Left lung (tissue), 10 donors: ENCODE results near the gene IGSF9. TPM values are rescaled to one million over a fixed set of nuclear protein-coding genes. Genes with fewer than 3 reads are reported as not detected.
A peak's percentile ranks its signal among the peaks of the same experiment; 100 is the strongest.

ENCODE experiments used
- ATAC-seq: fragments of 200-7000 bp; cut with Tn5 transposase; one replicate; pipeline ENCODE4 v1.9.1; 2020; ENCODE audit warnings: moderate library complexity
- DNase-seq, 4 donors: peaks; one replicate each; pipeline ENCODE4 v3.0.0-alpha.2; 2013 to 2020
- H3K27ac ChIP-seq, 2 donors: fragments of 200-600 bp; sonication (generic) in 1 of 2; one replicate each; pipeline versions ENCODE4 v1.5.0 to v1.8.0; 2020 to 2021
- H3K27me3 ChIP-seq, 2 donors: fragments of 200-600 bp; sonication (generic) in 1 of 2; one replicate each; pipeline versions ENCODE4 v1.5.0 to v1.8.0; 2020 to 2021
- H3K36me3 ChIP-seq, 2 donors: fragments of 200-600 bp; sonication (generic) in 1 of 2; one replicate each; pipeline versions ENCODE4 v1.5.0 to v1.8.0; 2020 to 2021
- H3K4me1 ChIP-seq, 2 donors: fragments of 200-600 bp; one replicate each; pipeline ENCODE4 v1.8.0; 2021
- H3K4me3 ChIP-seq, 2 donors: fragments of 200-600 bp; sonication (generic) in 1 of 2; one replicate each; pipeline versions ENCODE4 v1.5.0 to v1.8.0; 2020 to 2021; ENCODE audit warnings: mild to moderate bottlenecking in 1 of 2
- H3K9me3 ChIP-seq, 2 donors: fragments of 200-600 bp; sonication (generic) in 1 of 2; one replicate each; pipeline versions ENCODE4 v1.5.0 to v1.8.0; 2020 to 2021
- CTCF ChIP-seq, 2 donors: fragments of 200-600 bp; sonication (generic) in 1 of 2; IDR thresholded peaks; one replicate each; pipeline versions ENCODE4 v1.5.0 to v1.8.0; 2021; ENCODE audit warnings: antibody characterized with exemption in 2 of 2
- intact Hi-C, 2 donors: fragments of 100-400 bp; cut with DNase I; formaldehyde crosslinking; loops; one replicate each; pipeline versions ENCODE4 v1.11.2 to v1.14.2; 2022
- polyA plus RNA-seq, 6 donors: library from polyadenylated mRNA; unstranded; fragments of 120-200 nt; gene quantifications; one replicate each; pipeline ENCODE4 v1.2.1, GENCODE V29; 2013; ENCODE audit not compliant: insufficient read length in 6 of 6
- total RNA-seq, 2 donors: library from RNA; stranded (reverse); fragmentation: NEBNext Ultra II Directional; extraction: Animal tissue kit (Norgen Biotek cat#: 25700); gene quantifications; one replicate each; pipeline ENCODE4 v1.2.1, GENCODE V29; 2021
- donor health status: DM: no; HTN: yes; CAD: no.
- donor health status: DM: no; HTN: no; CAD: no.

The IGSF9 gene
- total and polyA plus RNA-seq, 8 donors, result 2.8 to 16.9 (median 13.6) TPM

GRCh38 chr1:159932296-159933285 lies 12.8 kb downstream of the IGSF9 start:
- peak in 1 of 4 donors; percentile 74 for DNase-seq
- peaks cover 11 to 20% of the 10 kb centered on the region in 2 donors for H3K4me1 ChIP-seq
- H3K9me3 ChIP-seq, result no peaks in the 10 kb centered on the region
- H3K27ac ChIP-seq, result no peak overlapping the region
- no peak for TF ChIP-seq CTCF (IDR thresholded peaks at IDR 0.05)
- no peaks in the 10 kb centered on the region for H3K36me3 ChIP-seq
- intact Hi-C loops, result no loop called here
- H3K27me3 ChIP-seq, result no peaks in the 10 kb centered on the region
- no peak overlapping the region for H3K4me3 ChIP-seq
- ATAC-seq, result no peak

GRCh38 chr1:159931795-159932173 lies 13.6 kb downstream of the IGSF9 start:
- intact Hi-C loops, result no loop called here
- Histone ChIP-seq H3K4me1 (peaks cover 5 to 12% of the 10 kb centered on the region in 2 donors), H3K36me3 (no peaks in the 10 kb centered on the region), H3K27me3 (no peaks in the 10 kb centered on the region), H3K9me3 (no peaks in the 10 kb centered on the region), H3K27ac (no peak overlapping the region), H3K4me3 (no peak overlapping the region)
- no peak for ATAC-seq
- DNase-seq, result no peak
- no peak for TF ChIP-seq CTCF (IDR thresholded peaks at IDR 0.05)

- intact Hi-C loops, result no loop called here
- DNase-seq (no peak), ATAC-seq (no peak)
- no peaks in the 10 kb centered on the region for H3K36me3 ChIP-seq
- peaks cover under 1 to 10% of the 10 kb centered on the region in 2 donors for H3K4me1 ChIP-seq
- no peaks in the 10 kb centered on the region for H3K27me3 ChIP-seq
- no peak overlapping the region for H3K27ac ChIP-seq
- no peaks in the 10 kb centered on the region for H3K9me3 ChIP-seq
- no peak for TF ChIP-seq CTCF (IDR thresholded peaks at IDR 0.05)
- no peak overlapping the region for H3K4me3 ChIP-seq
Measured at GRCh38 chr1:159931101-159931794, 14.2 kb downstream of the IGSF9 start.

- TF ChIP-seq CTCF (IDR thresholded peaks at IDR 0.05), result no peak
- no peaks in the 10 kb centered on the region for H3K36me3 ChIP-seq
Measured at GRCh38 chr1:159930634-159931033, 14.8 kb downstream of the IGSF9 start.

GRCh38 chr1:159930216-159930615 lies 15.2 kb downstream of the IGSF9 start:
- no peak overlapping the region for H3K4me3 ChIP-seq
- H3K4me1 ChIP-seq, result peaks cover 0 to 9% of the 10 kb centered on the region in 2 donors
- H3K27ac ChIP-seq, result no peak overlapping the region
- H3K36me3 ChIP-seq, result no peaks in the 10 kb centered on the region
- no peak for TF ChIP-seq CTCF (IDR thresholded peaks at IDR 0.05)
- H3K27me3 ChIP-seq, result no peaks in the 10 kb centered on the region
- DNase-seq (peak in 1 of 4 donors; percentile 58), ATAC-seq (no peak)
- intact Hi-C loops, result no loop called here
- no peaks in the 10 kb centered on the region for H3K9me3 ChIP-seq

More at GRCh38 chr1:159930634-159931033, 14.8 kb downstream of the IGSF9 start:
- Histone ChIP-seq H3K4me3 (no peak overlapping the region), H3K4me1 (peaks cover 0 to 10% of the 10 kb centered on the region in 2 donors), H3K9me3 (no peaks in the 10 kb centered on the region), H3K27me3 (no peaks in the 10 kb centered on the region), H3K27ac (no peak overlapping the region)
- intact Hi-C loops, result no loop called here
- DNase-seq (no peak), ATAC-seq (no peak)
